Mesenchymal stem cell (in vitro differentiated cells and primary cell): Measurements from ENCODE around the gene MRTFA.

ENCODE experiments used
- DNase-seq: peaks from one replicate; pipeline ENCODE4 v3.0.0-alpha.2; 2013
- H2AFZ ChIP-seq: one replicate; pipeline ENCODE4 v1.6.1; 2013; ENCODE audit warnings: low read depth, mild to moderate bottlenecking, control low read depth, inconsistent platforms, low read length, moderate library complexity
- H2AK5ac ChIP-seq: 2 replicates; pipeline ENCODE4 v1.6.1; 2013; ENCODE audit warnings: low read length, moderate library complexity, mild to moderate bottlenecking, inconsistent platforms; ENCODE audit not compliant: severe bottlenecking
- H2BK120ac ChIP-seq: one replicate; pipeline ENCODE4 v1.6.1; 2013; ENCODE audit warnings: low read depth, mild to moderate bottlenecking, inconsistent platforms, low read length, moderate library complexity
- H2BK12ac ChIP-seq, 2 experiments: one replicate each; pipeline ENCODE4 v1.6.1; 2013; ENCODE audit warnings: inconsistent platforms in 2 of 2, low read length in 2 of 2, mild to moderate bottlenecking in 2 of 2, moderate library complexity in 2 of 2, control low read depth in 1 of 2
- H2BK15ac ChIP-seq: one replicate; pipeline ENCODE4 v1.6.1; 2013; ENCODE audit warnings: mild to moderate bottlenecking, low read depth, inconsistent platforms; ENCODE audit not compliant: poor library complexity, severe bottlenecking
- H2BK5ac ChIP-seq: 2 replicates; pipeline ENCODE4 v1.6.1; 2013; ENCODE audit warnings: low read depth, mild to moderate bottlenecking, low read length, control low read depth, inconsistent platforms; ENCODE audit not compliant: poor library complexity, severe bottlenecking
- H3K14ac ChIP-seq, 2 experiments: one replicate each; pipeline ENCODE4 v1.6.1; 2013; ENCODE audit warnings: inconsistent platforms in 2 of 2, low read length in 2 of 2, control low read depth in 1 of 2, mild to moderate bottlenecking in 1 of 2, moderate library complexity in 1 of 2
- H3K18ac ChIP-seq, 2 experiments: one replicate each; pipeline ENCODE4 v1.6.1; 2013; ENCODE audit warnings: inconsistent platforms in 2 of 2, low read length in 2 of 2, control low read depth in 1 of 2, low read depth in 1 of 2, mild to moderate bottlenecking in 1 of 2
- H3K23ac ChIP-seq, 2 experiments: one replicate each; pipeline ENCODE4 v1.6.1; 2013; ENCODE audit warnings: inconsistent platforms in 2 of 2, low read length in 2 of 2, mild to moderate bottlenecking in 2 of 2, moderate library complexity in 2 of 2, control low read depth in 1 of 2
- H3K27ac ChIP-seq: 2 replicates; pipeline ENCODE4 v1.5.1; 2013; ENCODE audit warnings: mild to moderate bottlenecking, moderate library complexity, low read length, control low read depth, inconsistent platforms; ENCODE audit not compliant: poor library complexity, severe bottlenecking
- H3K27me3 ChIP-seq, 2 experiments: 2 replicates each; pipeline versions ENCODE4 v1.6.1 to v1.7.0; 2013; ENCODE audit warnings: low read length in 2 of 2, mild to moderate bottlenecking in 2 of 2, moderate library complexity in 2 of 2, control low read depth in 1 of 2, inconsistent platforms in 1 of 2; ENCODE audit not compliant: control insufficient read depth in 1 of 2, insufficient read depth in 1 of 2
- H3K36me3 ChIP-seq, 2 experiments: 2 replicates each; pipeline versions ENCODE4 v1.6.1 to v1.7.0; 2013; ENCODE audit warnings: low read length in 2 of 2, control low read depth in 1 of 2, inconsistent platforms in 1 of 2, low read depth in 1 of 2, mild to moderate bottlenecking in 1 of 2; ENCODE audit not compliant: insufficient read depth in 2 of 2, control insufficient read depth in 1 of 2
- H3K4ac ChIP-seq, 2 experiments: one replicate each; pipeline ENCODE4 v1.6.1; 2013; ENCODE audit warnings: inconsistent platforms in 2 of 2, low read length in 2 of 2, mild to moderate bottlenecking in 2 of 2, moderate library complexity in 2 of 2, control low read depth in 1 of 2, low read depth in 1 of 2
- H3K4me1 ChIP-seq: 2 replicates; pipeline ENCODE4 v1.6.1; 2013; ENCODE audit warnings: low read depth, low read length, control low read depth; ENCODE audit not compliant: control insufficient read depth, insufficient read depth
- H3K4me2 ChIP-seq: 2 replicates; pipeline ENCODE4 v1.6.1; 2013; ENCODE audit warnings: low read length, mild to moderate bottlenecking, inconsistent platforms; ENCODE audit not compliant: poor library complexity, severe bottlenecking
- H3K4me3 ChIP-seq, 2 experiments: 2 replicates each; pipeline versions ENCODE4 v1.5.1 to v1.7.0; 2013; ENCODE audit warnings: low read length in 2 of 2, mild to moderate bottlenecking in 2 of 2, control low read depth in 1 of 2, low read depth in 1 of 2; ENCODE audit not compliant: insufficient read depth in 1 of 2
- H3K79me1 ChIP-seq: replicated peaks from 2 replicates; pipeline ENCODE4 v1.6.1; 2013; ENCODE audit warnings: mild to moderate bottlenecking, control low read depth, low read length, inconsistent platforms; ENCODE audit not compliant: poor library complexity, severe bottlenecking
- H3K9ac ChIP-seq: 2 replicates; pipeline ENCODE4 v1.7.0; 2013; ENCODE audit warnings: mild to moderate bottlenecking, low read length, moderate library complexity
- H3K9me3 ChIP-seq: 2 replicates; pipeline ENCODE4 v1.7.0; 2013; ENCODE audit warnings: mild to moderate bottlenecking, low read length; ENCODE audit not compliant: control insufficient read depth
- H4K8ac ChIP-seq: one replicate; pipeline ENCODE4 v1.6.1; 2013; ENCODE audit warnings: inconsistent platforms, mild to moderate bottlenecking, low read length, moderate library complexity
- H4K91ac ChIP-seq: one replicate; pipeline ENCODE4 v1.6.1; 2013; ENCODE audit warnings: mild to moderate bottlenecking, low read length, inconsistent platforms
- WGBS: methylation state at CpG from one replicate; pipeline ENCODE4 v1.1.7; 2013; ENCODE audit warnings: mixed read lengths; 5-methylcytosine and 5-hydroxymethylcytosine counted together

MRTFA gene

GRCh38 chr22:40648386-40648785 is 11.9 kb upstream of the MRTFA start:
- Histone ChIP-seq H3K4ac (no peak overlapping the region), H3K27me3 (no peaks in the 10 kb centered on the region), H4K91ac (no peak overlapping the region), H2AFZ (no peak overlapping the region), H3K23ac (no peak overlapping the region), H3K79me1 (peaks cover 3% of the 10 kb centered on the region), H3K14ac (no peak overlapping the region), H3K9ac (no peak overlapping the region), H3K36me3 (no peaks in the 10 kb centered on the region), H2BK5ac (no peak overlapping the region), H3K4me3 (no peak overlapping the region), H2AK5ac (no peak overlapping the region), H2BK120ac (no peak overlapping the region), H2BK12ac (no peak overlapping the region), H3K4me2 (no peak overlapping the region), H2BK15ac (no peak overlapping the region), H3K18ac (no peak overlapping the region), H3K9me3 (no peaks in the 10 kb centered on the region), H4K8ac (no peak overlapping the region), H3K4me1 (peaks cover 6% of the 10 kb centered on the region), H3K27ac (no peak overlapping the region)
- no peak for DNase-seq
- WGBS, result 95% methylated on average over 10 of the region's 10 CpGs

GRCh38 chr22:40645579-40646197 is 9.2 kb upstream of the MRTFA start:
- no peak overlapping the region for H2BK120ac ChIP-seq
- no peak overlapping the region for H3K18ac ChIP-seq
- H3K36me3 ChIP-seq, result no peaks in the 10 kb centered on the region
- H3K4me1 ChIP-seq, result no peaks in the 10 kb centered on the region
- H2BK12ac ChIP-seq, result no peak overlapping the region
- H4K8ac ChIP-seq, result no peak overlapping the region
- 90% methylated on average over 4 of the region's 4 CpGs for WGBS
- DNase-seq, result no peak
- H3K79me1 ChIP-seq, result no peaks in the 10 kb centered on the region
- H3K9ac ChIP-seq, result peak overlapping the region; percentile 84
- no peak overlapping the region for H2AK5ac ChIP-seq
- no peak overlapping the region for H2BK5ac ChIP-seq
- no peak overlapping the region for H2AFZ ChIP-seq
- H2BK15ac ChIP-seq, result no peak overlapping the region
- no peak overlapping the region for H3K14ac ChIP-seq
- H3K27ac ChIP-seq, result no peak overlapping the region
- H3K9me3 ChIP-seq, result no peaks in the 10 kb centered on the region
- no peak overlapping the region for H3K23ac ChIP-seq
- H3K4me3 ChIP-seq, result no peak overlapping the region
- no peak overlapping the region for H3K4me2 ChIP-seq
- no peak overlapping the region for H4K91ac ChIP-seq
- H3K4ac ChIP-seq, result no peak overlapping the region
- H3K27me3 ChIP-seq, result no peaks in the 10 kb centered on the region

GRCh38 chr22:40642316-40642715 is 5.8 kb upstream of the MRTFA start:
- Histone ChIP-seq H3K4me1 (peaks cover 4% of the 10 kb centered on the region), H2BK5ac (no peak overlapping the region), H3K79me1 (peaks cover 7% of the 10 kb centered on the region), H4K91ac (no peak overlapping the region), H3K23ac (no peak overlapping the region), H3K27ac (no peak overlapping the region), H3K4me2 (no peak overlapping the region), H3K9ac (no peak overlapping the region), H3K4ac (no peak overlapping the region), H3K9me3 (no peaks in the 10 kb centered on the region), H2BK120ac (no peak overlapping the region), H3K18ac (no peak overlapping the region), H3K4me3 (no peak overlapping the region), H3K14ac (no peak overlapping the region), H2BK15ac (no peak overlapping the region), H3K27me3 (no peaks in the 10 kb centered on the region), H2AK5ac (no peak overlapping the region), H2AFZ (no peak overlapping the region), H2BK12ac (no peak overlapping the region), H3K36me3 (no peaks in the 10 kb centered on the region), H4K8ac (no peak overlapping the region)
- no peak for DNase-seq
- WGBS, result 100% methylated on average over 4 of the region's 4 CpGs

DNA sequence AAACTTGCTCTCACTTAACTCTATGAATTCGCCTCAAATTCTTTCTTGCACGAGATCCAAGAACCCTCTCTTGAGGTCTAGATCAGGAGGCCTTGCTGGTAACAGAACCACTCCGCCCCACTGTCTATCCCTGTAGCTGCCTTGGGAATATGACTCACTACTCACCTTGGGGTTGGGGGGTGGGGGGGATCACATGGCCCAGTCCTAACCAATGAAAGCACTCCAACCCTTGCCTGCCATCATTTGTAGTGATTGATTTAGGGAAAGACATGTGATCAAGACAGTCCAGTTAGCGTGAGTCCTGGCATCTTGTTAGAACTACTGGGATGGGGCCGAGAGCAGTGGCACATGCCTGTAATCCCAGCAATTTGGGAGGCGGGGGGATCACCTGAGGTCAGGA is 4.8 kb upstream of the MRTFA start:
- no peak overlapping the region for H3K9ac ChIP-seq
- no peak for DNase-seq
- H2BK5ac ChIP-seq, result no peak overlapping the region
- no peaks in the 10 kb centered on the region for H3K9me3 ChIP-seq
- no peak overlapping the region for H3K4ac ChIP-seq
- H3K79me1 ChIP-seq, result peaks cover 9% of the 10 kb centered on the region
- no peak overlapping the region for H3K23ac ChIP-seq
- WGBS, result 95% methylated on average over 6 of the region's 6 CpGs
- no peak overlapping the region for H2BK120ac ChIP-seq
- no peaks in the 10 kb centered on the region for H3K36me3 ChIP-seq
- H3K4me2 ChIP-seq, result no peak overlapping the region
- no peak overlapping the region for H2BK12ac ChIP-seq
- H2BK15ac ChIP-seq, result no peak overlapping the region
- no peak overlapping the region for H2AFZ ChIP-seq
- no peak overlapping the region for H3K4me3 ChIP-seq
- H3K27me3 ChIP-seq, result no peaks in the 10 kb centered on the region
- H2AK5ac ChIP-seq, result no peak overlapping the region
- H4K8ac ChIP-seq, result no peak overlapping the region
- no peak overlapping the region for H3K14ac ChIP-seq
- no peak overlapping the region for H3K27ac ChIP-seq
- H3K4me1 ChIP-seq, result peaks cover 4% of the 10 kb centered on the region
- H3K18ac ChIP-seq, result no peak overlapping the region
- H4K91ac ChIP-seq, result no peak overlapping the region
